Heart left ventricle (tissue), 16 donors: ENCODE data around the gene SEMA3E. TPM values are rescaled to one million over a fixed set of nuclear protein-coding genes. Genes with fewer than 3 reads are reported as not detected.

ENCODE experiments used
- ATAC-seq, 4 donors: fragments of 200-7000 bp; cut with Tn5 transposase; one replicate each; pipeline ENCODE4 v1.9.1; 2020 to 2022; ENCODE audit warnings: moderate library complexity in 4 of 4, mild to moderate bottlenecking in 3 of 4, moderate number of reproducible peaks in 1 of 4
- DNase-seq, 5 donors: peaks; one replicate each; pipeline ENCODE4 v3.0.0-alpha.2; 2020
- H3K27ac ChIP-seq, 12 donors: fragments of 200-600 bp; sonication (generic) in 4 of 12; one replicate each; pipeline versions ENCODE4 v1.5.0 to v1.8.0; 2016 to 2022; ENCODE audit warnings: mild to moderate bottlenecking in 2 of 12
- H3K27me3 ChIP-seq, 9 donors: fragments of 200-600 bp; sonication (generic) in 2 of 9; one replicate each; pipeline versions ENCODE4 v1.5.1 to v1.8.0; 2016 to 2022; ENCODE audit warnings: mild to moderate bottlenecking in 3 of 9
- H3K36me3 ChIP-seq, 9 donors: fragments of 200-600 bp; sonication (generic) in 2 of 9; one replicate each; pipeline versions ENCODE4 v1.5.0 to v1.8.0; 2018 to 2022; ENCODE audit warnings: mild to moderate bottlenecking in 2 of 9
- H3K4me1 ChIP-seq, 12 donors: fragments of 200-600 bp; sonication (generic) in 4 of 12; one replicate each; pipeline versions ENCODE4 v1.5.0 to v1.8.0; 2016 to 2022; ENCODE audit warnings: mild to moderate bottlenecking in 3 of 12
- H3K4me3 ChIP-seq, 12 donors: fragments of 200-600 bp; sonication (generic) in 4 of 12; one replicate each; pipeline versions ENCODE4 v1.5.0 to v1.8.0; 2017 to 2022; ENCODE audit warnings: mild to moderate bottlenecking in 9 of 12, moderate library complexity in 4 of 12
- H3K9me3 ChIP-seq, 12 donors: fragments of 200-600 bp; sonication (generic) in 4 of 12; one replicate each; pipeline versions ENCODE4 v1.5.0 to v1.8.0; 2016 to 2022; ENCODE audit warnings: mild to moderate bottlenecking in 1 of 12
- POLR2A ChIP-seq, 2 donors: fragments of 450-650 bp; IDR thresholded peaks; one replicate each; pipeline ENCODE4 v1.6.1; 2017; ENCODE audit warnings: antibody characterized with exemption in 2 of 2, mild to moderate bottlenecking in 2 of 2, moderate library complexity in 2 of 2
- WGBS, 4 donors: extraction: QIAGEN DNeasy Blood & Tissue Kit in 2 of 4; methylation state at CpG; one replicate each; pipeline versions ENCODE4 v1.1.5 to v1.1.7; 2013 to 2018; 5-methylcytosine and 5-hydroxymethylcytosine counted together
- intact Hi-C, 10 donors: fragments of 100-400 bp; cut with DNase I; formaldehyde crosslinking; loops; one replicate each; pipeline versions ENCODE4 v1.11.1 to v1.14.2; 2022
- polyA plus RNA-seq, 2 donors: library from polyadenylated mRNA; stranded (reverse); fragments of 200-250 nt; gene quantifications; one replicate each; pipeline ENCODE4 v1.2.3, GENCODE V29; 2013
- total RNA-seq, 9 donors: library from RNA; depleted of rRNA in 2 of 9; stranded (reverse); fragments of >200 nt in 2 of 9; fragmentation: NEBNext Ultra II Directional in 3 of 9; extraction: Animal tissue kit (Norgen Biotek cat#: 25700) in 3 of 9; gene quantifications; one replicate each; pipeline versions ENCODE4 v1.1.0 to v1.2.4, GENCODE V29; 2016 to 2023
- TF ChIP-seq, protein P1 (sequence below), 12 donors: fragments of 200-600 bp; sonication (generic) in 4 of 12; IDR thresholded peaks; one replicate each; pipeline versions ENCODE4 v1.5.0 to v1.8.0; 2018 to 2022; ENCODE audit warnings: antibody characterized with exemption in 12 of 12, mild to moderate bottlenecking in 5 of 12
- donor health status: ischemic (EF 13 %, LVEDD 7.1; RV severe dilation, severe dysfunction).
- donor health status: healthy with polysubstance abuse.
- donor health status: DM: no; HTN: yes; CAD: no.
- donor health status: DM: no; HTN: no; CAD: no.
- donor health status: ischemic (EF 25% LVEDD 6.9; RV normal size, moderate dysfunction).
- donor health status: ischemic (EF 25% LVEDD 5.7; RV mildly dilated, moderate dysfunction).
- donor health status: healthy.
- donor health status: DM: yes; HTN: yes; CAD: no.
- donor health status: ischemic (EF 35%, LVEDD 5.7; RV mildly dilated, moderate dysfunction).
- donor health status: nonischemic (EF 11% LVEDD 7.7; RV severe dilation, severe dysfunction).
- donor health status: DM: yes; HTN: yes; CAD: no.
- donor health status: PGD.
- donor health status: ischemic (EF 29% LVEDD 5.4; RV normal size, mild dysfunction).
- donor health status: nonischemic (EF 23%, LVEDD 6.1; RV moderate dilation, normal function).

SEMA3E gene
- total and polyA plus RNA-seq, 11 donors: 0.04 to 1.2 (median 0.17) TPM; not detected in 3

- TF ChIP-seq POLR2A (IDR thresholded peaks at IDR 0.05): no peak
- TF ChIP-seq, protein P1, sequence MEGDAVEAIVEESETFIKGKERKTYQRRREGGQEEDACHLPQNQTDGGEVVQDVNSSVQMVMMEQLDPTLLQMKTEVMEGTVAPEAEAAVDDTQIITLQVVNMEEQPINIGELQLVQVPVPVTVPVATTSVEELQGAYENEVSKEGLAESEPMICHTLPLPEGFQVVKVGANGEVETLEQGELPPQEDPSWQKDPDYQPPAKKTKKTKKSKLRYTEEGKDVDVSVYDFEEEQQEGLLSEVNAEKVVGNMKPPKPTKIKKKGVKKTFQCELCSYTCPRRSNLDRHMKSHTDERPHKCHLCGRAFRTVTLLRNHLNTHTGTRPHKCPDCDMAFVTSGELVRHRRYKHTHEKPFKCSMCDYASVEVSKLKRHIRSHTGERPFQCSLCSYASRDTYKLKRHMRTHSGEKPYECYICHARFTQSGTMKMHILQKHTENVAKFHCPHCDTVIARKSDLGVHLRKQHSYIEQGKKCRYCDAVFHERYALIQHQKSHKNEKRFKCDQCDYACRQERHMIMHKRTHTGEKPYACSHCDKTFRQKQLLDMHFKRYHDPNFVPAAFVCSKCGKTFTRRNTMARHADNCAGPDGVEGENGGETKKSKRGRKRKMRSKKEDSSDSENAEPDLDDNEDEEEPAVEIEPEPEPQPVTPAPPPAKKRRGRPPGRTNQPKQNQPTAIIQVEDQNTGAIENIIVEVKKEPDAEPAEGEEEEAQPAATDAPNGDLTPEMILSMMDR (IDR thresholded peaks at IDR 0.05): no peak
- H3K9me3 ChIP-seq: no peaks in the 10 kb centered on the region
- 16 to 19% (median 18%) methylated on average over 2 of the region's 2 CpGs for WGBS, 4 donors
- DNase-seq (no peak), ATAC-seq (no peak)
- H3K27me3 ChIP-seq: no peaks in the 10 kb centered on the region
- H3K4me3 ChIP-seq: no peak overlapping the region
- H3K27ac ChIP-seq: no peak overlapping the region
- H3K4me1 ChIP-seq: no peaks in the 10 kb centered on the region
- no peaks in the 10 kb centered on the region for H3K36me3 ChIP-seq
- intact Hi-C loops: no loop called here
These were observed 219.4 kb downstream of the SEMA3E start for GRCh38 chr7:83429493-83429892.

DNA sequence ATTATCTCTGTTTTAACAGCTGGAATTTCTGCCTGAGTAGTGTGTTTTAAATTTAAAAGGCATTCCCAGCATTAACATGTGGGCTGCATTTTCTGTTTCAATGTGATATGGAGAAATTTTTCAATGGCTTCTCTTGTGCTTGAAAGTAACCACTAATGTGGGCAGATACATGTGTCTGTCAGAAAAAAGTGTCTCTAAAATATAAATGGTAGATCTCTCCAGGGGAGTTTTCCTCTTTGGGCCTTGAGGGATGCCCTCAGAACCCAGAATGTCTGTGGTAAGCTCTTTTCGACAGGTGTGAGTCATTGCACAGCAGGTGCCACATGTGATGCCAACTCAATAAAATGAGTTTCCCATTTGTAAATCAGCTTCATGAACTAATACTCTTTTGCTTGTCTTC lies 221.1 kb downstream of the SEMA3E start:
- no peak for TF ChIP-seq POLR2A (IDR thresholded peaks at IDR 0.05)
- TF ChIP-seq, protein P1 (IDR thresholded peaks at IDR 0.05): no peak
- H3K27me3 ChIP-seq: no peaks in the 10 kb centered on the region
- 59 to 84% (median 74%) methylated on average over 1 of the region's 1 CpG for WGBS, 4 donors
- no peaks in the 10 kb centered on the region for H3K9me3 ChIP-seq
- DNase-seq (no peak), ATAC-seq (no peak)
- no peak overlapping the region for H3K27ac ChIP-seq
- intact Hi-C loops: no loop called here
- no peaks in the 10 kb centered on the region for H3K36me3 ChIP-seq
- no peak overlapping the region for H3K4me3 ChIP-seq
- no peaks in the 10 kb centered on the region for H3K4me1 ChIP-seq

DNA sequence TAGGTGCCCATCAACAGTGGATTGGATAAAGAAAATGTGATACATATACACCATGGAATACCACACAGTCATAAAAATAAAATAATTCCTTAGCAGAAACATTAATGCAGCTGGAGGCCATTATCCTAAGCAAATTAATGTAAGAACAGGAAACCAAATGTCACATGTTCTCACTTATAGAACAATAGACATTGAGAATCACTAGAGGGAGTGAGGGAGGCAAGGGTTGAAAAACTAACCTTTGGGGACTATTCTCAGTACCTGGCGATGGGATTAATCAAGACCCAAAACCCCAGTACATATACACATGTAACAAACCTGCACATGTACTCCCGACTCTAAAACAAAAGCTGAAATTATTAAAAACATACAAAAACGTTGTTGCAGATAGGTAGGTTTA lies 222.6 kb downstream of the SEMA3E start:
- WGBS, 4 donors: 71 to 82% (median 79%) methylated on average over 3 of the region's 3 CpGs
- ATAC-seq: no peak

DNA sequence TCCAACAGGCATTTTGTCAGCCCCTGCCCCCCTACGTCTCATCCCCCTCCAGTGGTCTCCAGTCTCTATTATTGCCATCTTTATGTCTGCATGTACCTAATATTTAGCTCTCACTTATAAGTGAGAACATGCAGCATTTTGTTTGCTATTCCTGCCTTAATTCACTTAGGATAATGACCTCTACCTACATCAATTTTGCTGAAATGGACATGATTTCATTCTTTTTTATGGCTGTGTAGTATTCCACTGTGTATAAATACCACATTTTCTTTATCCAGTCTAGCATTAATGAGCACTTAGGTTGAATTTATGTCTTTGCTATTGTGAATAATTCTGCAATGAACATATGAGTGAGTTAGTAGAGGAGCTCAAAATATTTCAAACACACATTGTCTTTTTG lies 229.9 kb downstream of the SEMA3E start:
- TF ChIP-seq POLR2A (IDR thresholded peaks at IDR 0.05): no peak
- TF ChIP-seq, protein P1 (IDR thresholded peaks at IDR 0.05): no peak
- Histone ChIP-seq H3K27ac (no peak overlapping the region), H3K27me3 (peaks cover 0 to 2% (median 0%) of the 10 kb centered on the region in 9 donors), H3K36me3 (no peaks in the 10 kb centered on the region), H3K9me3 (peaks cover 0 to 2% (median 0%) of the 10 kb centered on the region in 12 donors), H3K4me3 (no peak overlapping the region), H3K4me1 (no peaks in the 10 kb centered on the region)
- WGBS, 4 donors: 62 to 83% (median 73%) methylated on average over 1 of the region's 1 CpG
- ATAC-seq (no peak), DNase-seq (no peak)
- intact Hi-C loops: loop anchor here in 1 of 10 donors (10.0 kb wide), 1 partner anchor 236 kb away; no protein-coding TSS in a partner anchor

More for the DNA sequence above, 222.6 kb downstream of the SEMA3E start:
- Histone ChIP-seq H3K36me3 (no peaks in the 10 kb centered on the region), H3K4me1 (no peaks in the 10 kb centered on the region), H3K9me3 (no peaks in the 10 kb centered on the region), H3K27ac (no peak overlapping the region), H3K27me3 (no peaks in the 10 kb centered on the region), H3K4me3 (no peak overlapping the region)
- intact Hi-C loops: no loop called here
- DNase-seq: no peak
- TF ChIP-seq, protein P1 (IDR thresholded peaks at IDR 0.05): no peak
- TF ChIP-seq POLR2A (IDR thresholded peaks at IDR 0.05): no peak
